Hepatocyte (in vitro differentiated cells): ENCODE data around the gene ADAMTS9. TPM values are rescaled to one million over a fixed set of nuclear protein-coding genes. Genes with fewer than 3 reads are reported as not detected.

Experiments used
- DNase-seq: peaks from one replicate; pipeline ENCODE4 v3.0.0-alpha.2; 2016; ENCODE audit warnings: low spot score
- H2AFZ ChIP-seq: fragments of 200-600 bp; sonication (generic); 2 replicates; pipeline ENCODE4 v1.6.0; 2016; ENCODE audit warnings: antibody characterized with exemption, mild to moderate bottlenecking
- H3K27ac ChIP-seq: fragments of 200-600 bp; sonication (generic); 2 replicates; pipeline ENCODE4 v1.5.1; 2016; ENCODE audit warnings: mild to moderate bottlenecking
- H3K27me3 ChIP-seq: fragments of 200-600 bp; sonication (generic); 2 replicates; pipeline ENCODE4 v1.6.1; 2016
- H3K36me3 ChIP-seq: fragments of 200-600 bp; sonication (generic); replicated peaks from 2 replicates; pipeline ENCODE4 v1.5.1; 2016; ENCODE audit warnings: low read depth; ENCODE audit not compliant: insufficient read depth
- H3K4me1 ChIP-seq: fragments of 200-600 bp; sonication (generic); 2 replicates; pipeline ENCODE4 v1.5.1; 2016; ENCODE audit warnings: mild to moderate bottlenecking, moderate library complexity; ENCODE audit not compliant: insufficient read depth
- H3K4me2 ChIP-seq: fragments of 200-600 bp; sonication (generic); 2 replicates; pipeline ENCODE4 v1.6.0; 2016
- H3K4me3 ChIP-seq: fragments of 200-600 bp; sonication (generic); 2 replicates; pipeline ENCODE4 v1.5.1; 2016; ENCODE audit warnings: mild to moderate bottlenecking
- H3K79me2 ChIP-seq: fragments of 200-600 bp; sonication (generic); 2 replicates; pipeline ENCODE4 v1.6.0; 2017; ENCODE audit warnings: mild to moderate bottlenecking
- H3K9me2 ChIP-seq: fragments of 200-600 bp; sonication (generic); replicated peaks from 2 replicates; pipeline ENCODE4 v1.6.0; 2017; ENCODE audit warnings: mild to moderate bottlenecking; ENCODE audit not compliant: insufficient read depth
- H3K9me3 ChIP-seq: fragments of 200-600 bp; sonication (generic); 2 replicates; pipeline ENCODE4 v1.5.1; 2016; ENCODE audit warnings: low read depth, mild to moderate bottlenecking
- H4K20me1 ChIP-seq: fragments of 200-600 bp; sonication (generic); 2 replicates; pipeline ENCODE4 v1.6.0; 2016; ENCODE audit warnings: mild to moderate bottlenecking; ENCODE audit not compliant: insufficient read depth, poor library complexity, severe bottlenecking
- CTCF ChIP-seq: fragments of 200-600 bp; sonication (generic); IDR thresholded peaks from 2 replicates; pipeline ENCODE4 v1.5.1; 2016; ENCODE audit warnings: antibody characterized with exemption, mild to moderate bottlenecking; ENCODE audit not compliant: poor library complexity
- EZH2 ChIP-seq: fragments of 200-600 bp; sonication (generic); IDR thresholded peaks from 2 replicates; pipeline ENCODE4 v1.6.1; 2016; ENCODE audit warnings: antibody characterized with exemption, mild to moderate bottlenecking, borderline replicate concordance
- EZH2phosphoT487 ChIP-seq: fragments of 200-600 bp; sonication (generic); IDR thresholded peaks from one replicate; pipeline ENCODE4 v1.6.1; 2018; ENCODE audit warnings: antibody characterized with exemption, mild to moderate bottlenecking, low read depth, moderate library complexity; ENCODE audit not compliant: unreplicated experiment, severe bottlenecking
- WGBS: methylation state at CpG from one replicate; pipeline ENCODE4 v1.1.6; 2016; ENCODE audit warnings: low lambda C conversion rate; ENCODE audit errors: missing lambda C conversion rate; 5-methylcytosine and 5-hydroxymethylcytosine counted together
- polyA plus RNA-seq: library from polyadenylated mRNA; unstranded; fragments of >200 nt; fragmentation: Nextera tagmentation; extraction: Ambion mirVana; gene quantifications from 2 replicates; pipeline ENCODE4 v1.2.1, GENCODE V29; 2016
- total RNA-seq: library from RNA; depleted of rRNA; stranded (reverse); fragments of >200 nt; gene quantifications from 2 replicates; pipeline ENCODE4 v1.2.3, GENCODE V29; 2014

The ADAMTS9 gene
- total and polyA plus RNA-seq, 2 experiments from 2014 or later, result 56.9 to 145 TPM

- no peaks in the 10 kb centered on the region for H3K79me2 ChIP-seq
- no peaks in the 10 kb centered on the region for H4K20me1 ChIP-seq
- DNase-seq, result no peak
- no peak for TF ChIP-seq EZH2phosphoT487
- TF ChIP-seq CTCF, result no peak
- TF ChIP-seq EZH2, result no peak
- no peak overlapping the region for H3K4me3 ChIP-seq
- WGBS, result 60% methylated on average over 3 of the region's 3 CpGs
- no peak overlapping the region for H3K27ac ChIP-seq
- no peaks in the 10 kb centered on the region for H3K4me1 ChIP-seq
- no peak overlapping the region for H3K4me2 ChIP-seq
- H3K9me3 ChIP-seq, result no peaks in the 10 kb centered on the region
- H3K9me2 ChIP-seq, result no peaks in the 10 kb centered on the region
- H3K27me3 ChIP-seq, result no peaks in the 10 kb centered on the region
- H3K36me3 ChIP-seq, result no peaks in the 10 kb centered on the region
- no peak overlapping the region for H2AFZ ChIP-seq
Observed at GRCh38 chr3:64563751-64564150, 124.0 kb downstream of the ADAMTS9 start.

GRCh38 chr3:64561868-64562267 is 125.9 kb downstream of the ADAMTS9 start:
- H3K4me2 ChIP-seq, result no peak overlapping the region
- no peak overlapping the region for H2AFZ ChIP-seq
- TF ChIP-seq EZH2phosphoT487 (no peak), CTCF (no peak), EZH2 (no peak)
- H3K9me3 ChIP-seq, result no peaks in the 10 kb centered on the region
- no peaks in the 10 kb centered on the region for H4K20me1 ChIP-seq
- no peak overlapping the region for H3K27ac ChIP-seq
- DNase-seq, result no peak
- H3K79me2 ChIP-seq, result no peaks in the 10 kb centered on the region
- no peaks in the 10 kb centered on the region for H3K9me2 ChIP-seq
- no peaks in the 10 kb centered on the region for H3K27me3 ChIP-seq
- no peaks in the 10 kb centered on the region for H3K36me3 ChIP-seq
- no peak overlapping the region for H3K4me3 ChIP-seq
- WGBS, result 85% methylated on average over 2 of the region's 2 CpGs
- no peaks in the 10 kb centered on the region for H3K4me1 ChIP-seq

- Histone ChIP-seq H3K36me3 (no peaks in the 10 kb centered on the region), H3K4me2 (no peak overlapping the region), H3K9me3 (no peaks in the 10 kb centered on the region), H3K4me3 (no peak overlapping the region), H3K4me1 (no peaks in the 10 kb centered on the region), H3K79me2 (no peaks in the 10 kb centered on the region), H4K20me1 (no peaks in the 10 kb centered on the region), H3K9me2 (no peaks in the 10 kb centered on the region), H3K27me3 (no peaks in the 10 kb centered on the region), H3K27ac (no peak overlapping the region), H2AFZ (no peak overlapping the region)
- WGBS, result 82% methylated on average over 22 of the region's 22 CpGs
- no peak for DNase-seq
- no peak for TF ChIP-seq EZH2
- no peak for TF ChIP-seq EZH2phosphoT487
- no peak for TF ChIP-seq CTCF
Observed at GRCh38 chr3:64561325-64561843, 126.4 kb downstream of the ADAMTS9 start.

GRCh38 chr3:64560791-64561190 is 127.0 kb downstream of the ADAMTS9 start:
- DNase-seq, result no peak
- Histone ChIP-seq H3K27ac (no peak overlapping the region), H2AFZ (no peak overlapping the region), H4K20me1 (no peaks in the 10 kb centered on the region), H3K4me1 (no peaks in the 10 kb centered on the region), H3K4me2 (no peak overlapping the region), H3K9me2 (no peaks in the 10 kb centered on the region), H3K79me2 (no peaks in the 10 kb centered on the region), H3K9me3 (no peaks in the 10 kb centered on the region), H3K4me3 (no peak overlapping the region), H3K36me3 (no peaks in the 10 kb centered on the region), H3K27me3 (no peaks in the 10 kb centered on the region)
- WGBS, result 84% methylated on average over 2 of the region's 2 CpGs
- TF ChIP-seq EZH2 (no peak), CTCF (no peak), EZH2phosphoT487 (no peak)
